GM19324 (cell line): ENCODE results near the gene NR5A1.

ENCODE experiments used
- ATAC-seq: cut with Tn5 transposase; IDR thresholded peaks from one replicate; pipeline ENCODE4 v1.9.1; 2021; ENCODE audit warnings: mild to moderate bottlenecking, moderate library complexity; ENCODE audit not compliant: unreplicated experiment, low FRiP score

NR5A1 gene

DNA sequence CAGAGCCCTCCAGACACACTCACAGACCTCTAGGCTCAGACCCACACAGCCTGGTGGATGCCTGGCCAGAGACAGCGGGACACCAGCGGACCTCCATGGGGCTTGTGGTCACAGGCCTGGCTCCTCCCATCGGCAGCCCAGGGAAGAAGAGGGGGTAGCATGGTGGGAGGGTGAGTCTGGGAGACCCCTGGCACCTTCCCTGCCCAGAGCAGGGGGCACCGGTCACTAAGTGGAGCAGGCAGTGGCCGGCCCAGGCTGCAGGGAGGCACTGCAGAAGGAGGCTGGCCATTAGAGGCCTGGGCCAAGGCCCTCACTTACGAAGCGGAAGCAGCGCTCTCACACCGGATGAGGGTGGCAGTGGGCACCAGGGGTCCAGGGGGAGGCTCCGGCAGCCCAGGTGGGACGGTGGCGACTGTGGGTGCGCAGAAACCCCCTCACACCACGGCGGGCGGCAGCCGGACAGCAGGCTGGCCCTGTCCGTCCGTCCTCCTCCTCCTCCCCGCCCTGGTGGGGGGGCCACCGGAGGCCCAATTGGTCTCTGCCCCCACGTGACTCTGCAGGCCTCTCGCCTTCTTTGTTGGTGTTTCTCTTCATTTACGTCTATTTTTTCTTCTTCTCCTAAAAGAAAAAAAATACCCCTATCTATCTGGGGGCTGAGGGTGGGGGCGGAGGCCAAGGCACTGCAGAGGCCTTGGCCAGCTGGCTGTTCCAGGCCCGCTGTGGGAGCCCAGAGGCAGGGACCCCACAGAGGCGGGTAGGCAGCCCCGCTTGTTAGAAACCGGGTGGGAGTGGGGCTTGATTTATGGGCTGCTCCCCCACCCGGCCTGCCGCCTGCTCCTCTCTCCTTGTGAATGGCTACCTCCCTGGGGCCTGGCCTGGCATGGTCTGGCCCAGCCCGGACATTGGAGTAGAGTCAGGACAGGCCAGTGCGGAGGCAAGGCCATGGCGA is at the start of gene NR5A1:
Gene NR5A1, minus strand, starts transcription at position 469 of the 949 bp plus-strand sequence. CDS start 4,004 bp downstream, outside the sequence.
- ATAC-seq = no peak

DNA sequence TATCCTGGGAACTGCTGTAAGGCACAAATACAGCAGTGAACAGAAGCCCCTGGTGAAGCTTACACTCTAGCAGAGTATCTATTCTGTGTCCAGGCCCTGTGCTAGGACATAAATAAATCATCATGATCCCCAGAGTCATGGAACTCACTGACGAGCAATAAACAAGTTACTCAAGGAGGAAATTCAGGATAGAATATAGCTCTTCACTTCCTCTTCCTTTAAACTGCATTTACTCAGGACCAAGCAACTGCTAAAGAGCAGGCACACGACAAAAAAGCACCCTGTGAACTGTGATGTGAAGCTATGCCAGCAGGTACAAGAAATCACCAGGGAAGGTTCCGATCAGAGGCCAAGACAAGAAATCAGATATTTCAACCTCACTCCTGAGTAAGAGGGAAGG is 47.8 kb upstream of the NR5A1 start:
- no peak for ATAC-seq

DNA sequence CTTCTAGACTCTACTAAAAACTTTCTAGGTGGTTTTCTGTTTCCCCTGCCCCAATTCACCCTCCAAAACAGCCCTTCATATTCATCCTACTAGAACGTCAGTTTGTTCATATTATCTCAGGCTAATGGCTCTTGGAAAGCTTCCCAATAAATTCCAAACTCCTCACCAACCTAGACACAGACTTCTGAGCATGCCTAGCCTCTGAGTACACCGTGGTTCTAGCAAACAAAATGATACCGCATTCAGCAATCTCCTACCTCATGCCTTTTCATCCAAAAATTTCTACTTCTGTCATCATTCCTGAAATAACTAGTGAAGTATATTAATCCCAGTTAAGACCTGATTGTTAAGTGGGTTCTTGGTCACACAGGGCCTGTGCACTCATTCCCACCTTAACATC is 46.5 kb upstream of the NR5A1 start:
- ATAC-seq = no peak

GRCh38 chr9:124552273-124552605 is 45.0 kb upstream of the NR5A1 start:
- no peak for ATAC-seq

DNA sequence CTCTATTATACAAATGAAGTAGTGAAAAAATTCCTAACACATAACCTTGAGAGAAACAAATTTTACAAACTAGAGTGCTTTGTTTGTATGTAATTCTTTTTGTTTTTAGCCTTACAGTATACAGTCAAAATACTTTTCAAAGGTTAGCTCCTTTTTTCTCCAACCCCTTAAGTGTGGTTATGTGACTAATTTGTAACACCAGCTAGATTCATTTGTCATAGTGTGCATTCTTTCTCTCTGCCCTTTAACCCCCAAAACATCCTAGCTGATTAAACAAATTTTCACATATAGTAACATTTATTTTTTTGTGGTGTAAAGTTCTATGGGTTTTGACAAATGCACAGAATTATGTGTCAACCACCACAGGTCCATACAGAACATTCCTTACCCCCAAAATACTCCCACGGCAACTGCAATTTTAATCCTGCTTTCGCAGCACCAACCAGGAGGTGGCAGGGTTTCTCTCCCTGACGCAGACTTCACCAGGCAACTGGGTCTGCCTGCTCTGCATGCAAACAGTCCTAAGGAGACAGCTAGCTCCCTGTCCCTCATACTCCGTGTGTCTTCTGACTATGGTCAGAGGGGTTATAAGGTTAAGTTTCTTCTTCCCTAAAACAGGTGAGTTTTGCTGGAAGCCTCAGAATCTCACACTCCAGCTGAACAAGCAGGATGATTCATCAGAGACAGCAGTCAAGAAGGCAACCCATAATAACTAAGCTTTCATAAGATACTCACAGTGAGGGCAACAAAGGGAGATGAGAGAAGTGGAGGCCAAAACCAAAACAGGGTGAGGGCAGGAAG is 44.5 kb upstream of the NR5A1 start:
- ATAC-seq = no peak

DNA sequence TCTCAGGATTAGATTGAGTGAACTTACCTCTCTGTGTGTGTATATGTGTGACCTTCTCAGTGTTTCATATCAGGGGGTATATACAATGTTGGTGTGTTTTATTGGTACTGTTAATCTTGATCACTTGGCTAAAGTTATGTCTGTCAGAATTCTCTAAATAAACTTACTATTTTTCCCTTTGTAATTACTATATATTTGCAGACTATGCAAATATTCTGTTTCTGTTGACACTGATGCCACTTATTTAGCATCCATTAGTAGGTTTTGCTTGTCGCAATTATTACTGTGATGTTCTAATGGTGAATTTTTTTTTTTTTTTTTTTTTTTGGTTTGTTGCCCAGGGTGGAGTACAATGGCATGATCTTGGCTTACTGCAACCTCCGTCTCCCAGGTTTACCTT is 42.9 kb upstream of the NR5A1 start:
- no peak for ATAC-seq

DNA sequence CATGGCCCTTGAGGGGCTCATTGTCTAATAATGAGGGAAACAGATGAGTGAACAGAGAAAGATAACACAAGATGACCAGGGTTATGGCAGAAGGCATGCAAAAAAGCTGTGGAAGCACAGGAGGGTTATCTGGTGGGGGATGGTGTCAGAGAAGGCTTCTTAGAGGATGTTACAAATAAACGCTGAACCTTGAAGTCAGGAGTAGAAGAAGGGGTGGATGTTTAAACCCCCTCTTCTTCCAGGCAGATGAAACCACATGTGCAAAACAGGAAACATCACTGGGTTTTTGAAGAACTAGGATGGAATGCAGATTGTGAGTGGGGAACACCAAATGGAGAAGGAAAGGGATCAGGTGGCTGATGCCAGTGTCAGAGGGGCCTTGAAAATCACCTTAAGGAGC is 41.8 kb upstream of the NR5A1 start:
- no peak for ATAC-seq

GRCh38 chr9:124544535-124544934 is 37.3 kb upstream of the NR5A1 start:
- no peak for ATAC-seq

DNA sequence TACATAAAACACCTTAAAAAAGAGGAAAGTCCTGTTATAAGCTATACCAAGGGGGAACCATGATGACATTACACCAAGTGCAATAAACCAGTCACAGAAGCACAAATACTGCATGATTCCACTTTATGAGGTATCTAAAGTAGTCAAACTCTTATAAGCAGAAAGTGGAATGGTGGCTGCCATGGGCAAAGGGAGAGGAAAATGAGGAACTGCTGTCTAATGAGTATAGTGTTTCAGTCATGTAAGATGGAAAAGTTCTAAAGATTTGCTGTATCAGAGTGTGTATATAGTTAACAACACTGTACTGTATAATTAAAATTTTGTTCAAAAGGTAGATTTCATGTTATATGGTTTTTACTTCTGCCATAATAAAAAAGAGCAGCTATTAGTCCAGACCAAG is 34.6 kb upstream of the NR5A1 start:
- ATAC-seq = no peak

- ATAC-seq = no peak
Observed at GRCh38 chr9:124537926-124538325, 30.7 kb upstream of the NR5A1 start.

GRCh38 chr9:124535846-124536245 is 28.6 kb upstream of the NR5A1 start:
- no peak for ATAC-seq

DNA sequence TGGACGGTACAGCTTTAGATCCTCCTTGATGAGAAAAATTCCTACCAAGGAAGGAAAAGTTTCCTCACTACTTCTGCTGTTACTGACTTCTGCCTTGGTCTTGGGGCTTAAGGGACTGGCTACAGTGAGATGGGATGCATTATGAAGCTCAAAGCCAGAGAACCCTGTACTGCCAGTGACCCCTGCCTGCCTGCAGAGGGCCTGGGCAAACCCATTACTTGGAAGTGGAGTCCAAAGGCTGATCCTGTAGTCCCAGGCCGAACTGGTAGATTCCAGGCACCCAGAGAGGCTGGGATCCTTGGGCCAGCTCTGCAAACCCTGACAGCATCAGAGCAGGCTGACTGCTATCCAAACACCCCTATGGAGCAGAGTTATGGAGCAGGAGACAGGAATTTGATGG is 25.7 kb upstream of the NR5A1 start:
- no peak for ATAC-seq

- no peak for ATAC-seq
Observed at GRCh38 chr9:124531115-124531514, 23.9 kb upstream of the NR5A1 start.

DNA sequence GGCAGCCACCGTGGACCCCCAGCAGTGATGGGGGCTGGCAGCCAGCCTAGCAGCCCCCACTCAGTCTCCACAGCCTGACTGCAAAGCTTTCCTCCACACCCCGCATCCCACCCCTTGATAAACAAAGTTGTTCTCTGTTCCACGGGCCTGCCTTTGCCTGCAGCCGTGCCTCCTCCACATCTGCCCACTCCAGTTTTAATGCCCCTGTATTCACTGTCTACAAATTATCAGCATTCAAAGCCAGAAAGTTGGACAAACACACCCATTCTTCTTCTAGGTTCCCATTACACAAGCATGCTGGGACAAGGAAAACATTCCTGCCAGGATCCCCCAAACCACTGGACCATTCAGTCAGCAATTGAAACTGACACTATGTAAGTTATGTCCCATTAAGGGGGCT is 23.0 kb upstream of the NR5A1 start:
- no peak for ATAC-seq

DNA sequence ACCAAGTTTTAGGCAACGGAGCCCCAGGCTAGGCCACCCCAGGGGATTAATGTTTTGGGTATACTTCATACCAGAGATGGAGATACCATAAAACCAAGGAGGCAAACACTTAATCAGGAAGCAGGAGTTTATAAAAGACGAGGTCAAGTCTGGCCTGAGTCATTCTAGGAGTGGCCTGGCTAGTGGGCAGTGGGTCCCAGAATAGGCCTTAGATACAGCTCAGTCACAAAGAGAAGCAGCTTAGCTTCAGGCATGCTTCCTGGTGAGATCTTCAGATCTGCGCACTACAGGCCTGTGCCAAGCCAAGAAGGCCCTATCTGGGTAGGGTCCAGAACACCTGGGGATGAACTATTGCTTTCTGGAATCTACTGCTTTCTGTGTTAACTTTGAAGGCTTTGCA is 20.6 kb upstream of the NR5A1 start:
- no peak for ATAC-seq

DNA sequence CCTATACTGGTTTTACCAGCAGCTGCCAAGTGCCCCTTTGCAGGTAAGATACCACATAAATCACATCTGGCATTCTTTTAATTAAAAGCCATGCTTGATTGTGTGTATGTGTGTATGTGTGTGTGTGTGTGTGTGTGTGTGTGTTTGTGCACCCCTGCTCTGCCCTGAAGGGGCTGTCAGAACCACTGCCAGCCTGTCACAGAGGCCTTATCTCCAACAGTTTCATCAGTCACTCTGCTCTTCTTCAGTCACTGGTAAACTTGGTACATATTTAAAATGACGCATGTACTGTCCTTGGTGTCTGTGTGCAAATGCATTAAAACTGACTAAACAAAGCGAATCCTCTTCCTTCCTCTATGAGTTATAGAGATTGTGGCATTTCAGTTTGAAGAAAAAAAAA is 19.0 kb upstream of the NR5A1 start:
- ATAC-seq = no peak

DNA sequence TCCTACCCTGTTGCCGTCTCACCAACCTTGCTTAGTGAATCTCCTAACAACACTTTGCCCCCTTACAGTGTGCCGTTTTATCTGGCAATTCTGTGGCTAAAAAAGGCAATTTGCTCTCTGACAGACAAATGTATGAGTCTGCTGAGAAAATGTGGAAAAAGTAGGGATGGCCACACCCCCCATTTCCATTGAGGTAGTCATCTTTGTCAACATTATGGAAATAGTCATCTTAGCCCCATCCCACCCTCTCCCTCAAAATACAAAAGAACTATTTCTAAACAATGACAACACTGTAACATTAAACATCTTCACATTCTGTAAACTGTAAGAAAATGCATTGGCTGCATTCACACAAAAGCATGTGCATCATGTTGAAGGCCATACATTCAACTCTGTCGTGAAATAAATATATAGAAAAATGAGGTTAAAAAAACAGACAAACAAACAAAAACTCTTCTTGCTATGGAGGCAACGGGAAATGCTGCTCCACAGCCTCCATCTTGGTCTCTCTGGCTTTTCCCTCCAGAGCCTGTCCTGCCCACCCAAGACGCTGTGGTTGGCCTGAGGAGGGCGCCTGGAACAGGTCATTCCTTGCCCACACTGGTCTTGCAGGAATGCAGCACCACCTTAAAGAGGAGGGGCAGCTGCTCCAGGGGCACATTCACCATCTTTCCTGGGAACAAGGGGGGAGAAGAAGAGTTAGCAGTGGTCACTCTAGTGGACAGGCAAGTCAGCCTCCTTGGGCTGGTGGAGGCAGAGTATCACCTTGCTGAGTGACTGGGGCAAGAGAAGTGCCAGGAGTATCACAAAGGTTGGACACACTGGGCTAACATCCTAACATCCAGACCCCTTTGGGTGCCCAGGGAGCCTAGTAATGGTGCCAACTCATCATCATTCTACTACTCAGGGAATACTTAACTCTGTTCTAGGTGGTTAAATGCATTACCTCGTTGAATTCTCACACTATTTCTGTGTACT is 15.2 kb upstream of the NR5A1 start:
- no peak for ATAC-seq

- no peak for ATAC-seq
Observed at GRCh38 chr9:124521142-124521541, 13.9 kb upstream of the NR5A1 start.

DNA sequence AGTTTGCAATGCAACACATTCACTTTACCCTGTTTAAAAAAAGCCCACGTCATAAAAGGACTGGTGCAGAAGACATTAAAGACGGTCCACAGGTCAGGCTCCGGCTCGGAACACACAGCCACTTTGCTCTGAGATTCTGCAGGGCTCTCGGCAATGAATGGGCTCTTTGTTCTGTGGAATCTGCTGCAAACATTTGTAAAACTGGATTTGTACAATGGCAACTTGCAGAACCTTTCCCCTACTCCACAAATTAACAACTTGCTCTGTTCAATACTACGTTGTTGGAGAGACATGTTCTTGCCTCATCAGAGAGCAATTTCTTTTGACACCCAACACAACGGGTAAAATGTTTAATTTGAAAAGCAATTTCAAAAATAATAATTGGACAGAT is 13.0 kb upstream of the NR5A1 start:
- no peak for ATAC-seq

DNA sequence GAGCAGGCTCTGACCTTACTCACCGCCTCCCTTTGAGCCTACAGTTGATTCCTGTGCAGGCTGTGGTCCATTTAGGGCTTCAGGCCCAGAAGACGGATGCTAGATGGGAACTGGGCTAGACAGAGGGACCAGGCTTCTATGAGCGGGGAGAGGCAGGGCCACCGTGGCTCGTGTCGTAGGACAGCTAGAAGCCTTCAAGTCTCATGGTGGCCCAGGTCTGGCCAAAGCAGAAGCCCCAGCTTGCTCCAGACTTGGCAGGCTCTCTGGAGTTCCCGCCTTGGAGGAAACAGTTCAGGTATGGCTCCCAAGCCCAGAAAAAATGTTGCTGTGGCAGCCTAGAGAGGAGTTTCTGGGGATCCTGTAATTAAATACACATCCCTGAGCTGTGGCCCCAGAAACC is 10.9 kb upstream of the NR5A1 start:
- ATAC-seq = no peak

GRCh38 chr9:124517600-124517999 is 10.4 kb upstream of the NR5A1 start:
- ATAC-seq = no peak
